GM12864 (cell line): ENCODE results near the gene IMMT.

Experiments used
- DNase-seq: peaks from one replicate; pipeline ENCODE4 v3.0.0-alpha.2; 2011; ENCODE audit warnings: low read depth
- H3K4me3 ChIP-seq: 2 replicates; pipeline ENCODE4 v1.5.1; 2011; ENCODE audit warnings: mild to moderate bottlenecking, low read depth, low read length, control low read depth
- CTCF ChIP-seq: IDR thresholded peaks from 2 replicates; pipeline ENCODE4 v1.5.1; 2011; ENCODE audit warnings: low read depth, mild to moderate bottlenecking, moderate library complexity, low read length, control low read depth, inconsistent platforms; ENCODE audit errors: missing control alignments

Gene IMMT

GRCh38 chr2:86134709-86135108 is 60.6 kb downstream of the IMMT start:
- H3K4me3 ChIP-seq: no peak overlapping the region
- TF ChIP-seq CTCF: no peak
- DNase-seq: no peak

GRCh38 chr2:86124683-86125082 is 70.6 kb downstream of the IMMT start:
- no peak overlapping the region for H3K4me3 ChIP-seq
- TF ChIP-seq CTCF: no peak
- DNase-seq: no peak

- no peak for TF ChIP-seq CTCF
- DNase-seq: no peak
- no peak overlapping the region for H3K4me3 ChIP-seq
These were observed 71.8 kb downstream of the IMMT start for GRCh38 chr2:86123328-86123925.

GRCh38 chr2:86118130-86118529 is 77.1 kb downstream of the IMMT start:
- no peak overlapping the region for H3K4me3 ChIP-seq
- DNase-seq: no peak
- TF ChIP-seq CTCF: no peak

GRCh38 chr2:86107031-86107430 is 88.2 kb downstream of the IMMT start:
- H3K4me3 ChIP-seq: peak overlapping the region; percentile 86
- no peak for TF ChIP-seq CTCF
- no peak for DNase-seq

- H3K4me3 ChIP-seq: peak within 1 kb of the TSS; percentile 86
- DNase-seq: peak; percentile 89
- no peak for TF ChIP-seq CTCF
These were observed 89.0 kb downstream of the IMMT start, which contains the start of gene PTCD3 for GRCh38 chr2:86105969-86106945. PTCD3 (plus strand) TSS chr2:86106235; CDS start chr2:86106248, 13 bp downstream.
